ENCODE data around the gene PUS1.

- TF ChIP-seq CTCF (IDR thresholded peaks at IDR 0.05; ENCODE audit: low read depth, low read length, poor library complexity, severe bottlenecking) = no peak
- no peak for TF ChIP-seq EZH2phosphoT487 (IDR thresholded peaks at IDR 0.05; ENCODE audit: borderline replicate concordance, low read length)
Measured at GRCh38 chr12:131911028-131911650, 17.9 kb upstream of the PUS1 start.

Measured in DOHH2 (cell line).